Activated CD8-positive, alpha-beta memory T cell treated with anti-CD3 and anti-CD28 coated beads, Interleukin-2, amount 50 U/mL, for 4 hours (primary cell): ENCODE data around the gene HDGFL2.

ENCODE experiments used
- DNase-seq: peaks from one replicate; pipeline ENCODE4 v3.0.0-alpha.2; 2020

HDGFL2 gene

DNA sequence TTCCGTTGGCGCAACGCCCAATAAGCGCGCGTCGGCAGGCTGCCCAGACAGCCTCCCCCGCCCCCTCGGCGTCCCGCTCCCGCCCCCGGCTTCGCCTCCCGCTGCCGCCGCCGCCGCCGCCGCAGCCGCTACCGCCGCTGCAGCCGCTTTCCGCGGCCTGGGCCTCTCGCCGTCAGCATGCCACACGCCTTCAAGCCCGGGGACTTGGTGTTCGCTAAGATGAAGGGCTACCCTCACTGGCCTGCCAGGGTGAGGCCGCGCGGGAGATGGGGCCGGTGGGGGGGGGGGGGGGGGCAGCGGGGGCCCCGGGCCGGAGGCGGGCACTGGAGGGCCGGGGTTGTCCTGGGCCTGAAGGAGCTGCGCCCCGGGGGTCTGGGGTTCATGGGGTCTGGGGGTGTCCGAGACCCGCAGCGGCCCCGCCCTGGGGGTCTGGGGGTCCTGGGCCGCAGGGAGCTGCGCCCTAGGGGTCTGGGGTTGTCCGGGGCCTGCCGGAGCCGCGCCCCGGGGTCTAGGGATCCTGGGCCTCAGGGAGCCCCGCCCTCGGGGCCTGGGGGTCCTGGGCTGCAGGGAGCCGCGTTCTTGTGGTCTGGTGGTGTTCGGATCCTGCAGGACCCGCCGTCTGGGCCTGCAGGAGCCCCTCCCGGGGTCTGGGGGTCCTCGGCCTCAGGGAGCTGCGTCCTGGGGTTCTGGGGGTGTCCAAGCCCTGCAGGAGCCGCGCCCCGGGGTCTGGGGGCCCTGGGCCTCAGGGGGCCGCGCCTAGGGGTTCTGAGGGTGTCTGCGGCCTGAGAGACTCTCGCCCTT is at the start of gene HDGFL2:
Gene HDGFL2 (plus strand): TSS at position 124 of the 801 bp plus-strand sequence. CDS start 54 bp downstream, at position 178.
- DNase-seq = peak; percentile 94

DNA sequence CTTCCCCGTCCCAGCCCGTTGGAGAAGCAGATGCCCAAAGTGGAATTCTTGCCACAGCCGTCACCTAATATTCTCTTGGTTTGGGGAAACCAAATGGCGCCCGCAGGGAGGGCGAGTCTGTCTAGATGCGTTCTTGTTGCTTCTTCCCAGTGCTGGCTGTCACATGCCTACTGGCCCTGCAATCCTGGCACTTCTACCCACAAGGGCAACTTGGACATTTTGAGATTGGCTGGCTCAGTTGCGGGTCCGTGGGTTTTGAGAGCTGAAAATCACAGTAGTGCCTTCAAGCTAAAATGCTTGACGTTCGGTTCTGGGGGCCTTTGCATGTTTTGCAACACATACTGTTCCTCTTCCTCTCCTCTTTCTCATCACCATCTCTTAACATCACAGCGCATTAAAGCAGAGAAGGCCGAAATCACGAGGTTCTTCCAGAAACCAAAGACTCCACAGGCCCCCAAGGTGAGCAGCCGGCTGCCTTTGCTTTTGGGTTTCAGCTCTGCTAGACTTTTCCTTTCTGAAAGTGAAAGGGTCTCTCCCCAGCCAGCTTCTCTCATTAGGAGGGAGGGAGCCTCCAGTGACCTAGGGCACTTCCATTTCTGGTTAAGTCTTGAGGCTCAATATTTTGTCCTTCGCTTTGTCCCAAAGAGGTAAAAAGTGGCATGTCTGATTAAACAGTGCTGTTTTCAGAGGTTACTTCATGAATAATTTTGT is 48.5 kb upstream of the HDGFL2 start:
- no peak for DNase-seq

DNA sequence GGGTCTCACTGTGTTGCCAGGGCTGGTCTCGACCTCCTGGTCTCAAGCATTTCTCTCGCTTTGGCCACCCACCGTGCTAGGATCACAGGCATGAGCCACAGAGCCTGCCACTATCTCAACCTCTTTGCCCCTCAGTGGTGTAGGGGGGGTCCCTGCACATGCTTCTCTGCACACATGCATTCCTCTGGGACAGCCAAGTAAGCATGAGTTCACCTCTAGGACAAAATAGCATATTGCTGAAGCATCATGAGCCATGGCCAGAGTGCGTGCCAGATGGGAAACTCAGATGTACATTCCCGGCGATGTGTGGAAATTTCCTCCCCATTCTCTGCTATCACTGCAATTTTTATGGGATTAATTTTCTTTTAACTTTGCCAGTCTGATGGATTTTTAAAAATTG is 46.6 kb upstream of the HDGFL2 start:
- no peak for DNase-seq

- no peak for DNase-seq
Observed at GRCh38 chr19:4428326-4428975, 43.6 kb upstream of the HDGFL2 start.

- no peak for DNase-seq
Observed at GRCh38 chr19:4429256-4429655, 42.8 kb upstream of the HDGFL2 start.

GRCh38 chr19:4429771-4430171 is 42.3 kb upstream of the HDGFL2 start:
- DNase-seq = no peak

DNA sequence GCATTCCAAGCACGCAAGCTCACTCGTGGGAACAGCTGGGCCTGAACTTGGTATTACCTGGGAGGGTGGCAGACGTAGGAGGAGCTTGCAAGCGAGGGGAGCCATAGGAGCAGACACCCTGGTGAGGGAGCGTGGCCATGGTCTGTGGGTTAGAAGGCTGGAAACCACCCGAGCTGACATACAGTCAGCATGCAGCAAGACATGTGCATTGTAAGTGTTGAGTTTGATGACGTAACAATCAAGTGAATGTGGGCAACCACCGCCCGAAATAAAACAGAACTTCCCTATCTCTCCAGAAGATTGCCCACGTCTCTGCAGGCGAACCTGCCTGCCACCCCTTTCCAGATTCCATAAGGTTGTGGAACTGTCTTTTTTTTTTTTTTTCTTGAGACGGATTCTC is 41.3 kb upstream of the HDGFL2 start:
- DNase-seq = no peak

GRCh38 chr19:4431296-4431695 is 40.8 kb upstream of the HDGFL2 start:
- no peak for DNase-seq

DNA sequence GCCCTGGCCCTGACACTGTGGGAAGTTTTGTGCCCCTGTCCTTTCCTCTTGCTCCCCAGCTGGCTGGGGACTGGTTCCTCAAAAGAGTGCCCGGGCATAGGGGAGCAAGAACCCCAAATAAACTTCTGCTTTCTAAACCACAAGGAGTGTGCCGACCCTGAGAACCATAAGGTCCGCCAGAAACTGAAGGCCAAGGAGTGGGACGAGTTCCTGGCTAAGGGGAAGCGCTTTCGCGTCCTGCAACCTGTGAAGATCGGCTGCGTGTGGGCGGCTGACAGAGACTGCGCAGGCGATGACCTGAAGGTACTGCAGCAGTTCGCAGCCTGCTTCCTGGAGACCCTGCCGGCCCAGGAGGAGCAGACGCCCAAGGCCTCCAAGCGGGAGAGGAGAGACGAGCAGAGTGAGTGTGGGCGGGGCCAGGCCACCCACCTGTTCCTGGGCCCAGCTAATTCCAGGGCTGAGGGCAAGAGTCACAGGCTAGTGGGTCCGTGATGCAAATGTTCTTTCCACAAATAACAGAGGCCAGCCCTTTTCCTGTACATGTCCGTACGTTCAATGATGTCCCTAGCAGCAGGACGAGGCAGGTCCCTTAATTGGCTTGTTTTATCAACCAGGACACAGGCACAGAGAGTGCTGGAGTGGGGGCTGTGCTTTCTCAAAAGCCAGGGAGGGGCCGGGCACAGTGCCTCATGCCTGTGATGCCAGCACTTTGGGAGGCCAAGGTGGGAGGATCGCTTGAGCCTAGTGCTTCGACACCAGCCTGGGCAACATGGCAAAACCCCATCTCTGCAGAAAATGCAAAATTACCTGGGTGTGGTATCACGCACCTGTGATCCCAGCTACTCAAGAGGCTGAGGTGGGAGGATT is 40.1 kb upstream of the HDGFL2 start:
- DNase-seq = no peak

DNA sequence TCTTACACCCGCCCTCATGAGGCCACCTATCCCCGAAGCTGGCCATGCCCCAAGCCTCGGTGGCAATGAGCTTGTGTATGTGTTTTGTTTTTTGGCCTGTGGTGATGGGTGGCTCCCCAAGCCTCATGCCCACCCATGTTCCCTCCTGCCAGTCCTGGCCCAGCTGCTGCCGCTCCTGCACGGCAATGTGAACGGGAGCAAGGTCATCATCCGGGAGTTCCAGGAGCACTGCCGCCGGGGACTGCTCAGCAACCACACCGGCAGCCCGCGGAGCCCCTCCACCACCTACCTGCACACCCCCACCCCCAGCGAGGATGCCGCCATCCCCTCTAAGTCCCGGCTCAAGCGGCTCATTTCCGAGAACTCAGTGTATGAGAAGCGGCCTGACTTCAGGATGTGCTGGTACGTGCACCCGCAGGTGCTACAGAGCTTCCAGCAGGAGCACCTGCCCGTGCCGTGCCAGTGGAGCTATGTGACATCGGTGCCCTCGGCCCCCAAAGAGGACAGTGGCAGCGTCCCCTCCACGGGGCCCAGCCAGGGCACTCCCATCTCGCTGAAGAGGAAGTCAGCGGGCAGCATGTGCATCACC is 39.1 kb upstream of the HDGFL2 start:
- DNase-seq = no peak

- no peak for DNase-seq
Observed at GRCh38 chr19:4434391-4434790, 37.7 kb upstream of the HDGFL2 start.

DNA sequence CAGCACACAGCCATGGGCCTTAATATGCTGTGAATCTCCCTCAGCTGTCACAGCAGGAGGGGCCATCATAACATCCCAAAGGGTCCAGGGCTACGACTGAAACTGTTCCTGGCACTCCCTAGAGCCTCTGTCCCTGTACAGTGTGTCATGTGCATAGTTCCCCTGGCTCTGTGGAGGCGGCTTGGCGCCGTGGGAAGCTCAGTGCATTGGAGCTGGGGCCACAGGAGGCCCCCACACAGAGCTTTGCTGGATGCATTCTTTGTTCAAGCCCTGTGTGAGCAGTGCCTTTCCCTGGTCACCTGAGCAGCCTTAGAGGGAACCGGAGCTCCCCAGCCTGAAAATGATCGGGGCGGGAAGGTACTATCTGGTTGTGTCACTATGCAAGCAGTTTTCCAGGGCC is 35.9 kb upstream of the HDGFL2 start:
- DNase-seq = no peak

DNA sequence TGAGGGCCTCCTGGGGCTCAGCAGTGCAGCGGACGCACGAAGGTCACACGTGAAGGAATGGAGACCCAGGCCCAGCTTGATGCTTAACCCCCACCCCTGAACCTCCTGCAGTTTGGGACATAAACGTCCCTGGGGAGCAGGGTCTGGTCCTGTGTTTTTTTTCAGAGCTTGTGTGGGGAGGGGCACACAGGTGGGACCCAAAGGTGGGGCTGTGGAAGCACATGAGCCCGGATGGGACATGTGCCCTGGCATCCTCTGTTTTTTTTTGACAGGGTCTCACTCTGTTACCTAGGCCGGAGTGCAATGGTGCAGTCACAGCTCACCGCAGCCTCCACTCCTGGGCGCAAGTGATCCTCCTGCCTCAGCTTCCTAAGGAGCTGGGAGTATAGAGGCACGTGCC is 35.0 kb upstream of the HDGFL2 start:
- DNase-seq = no peak

DNA sequence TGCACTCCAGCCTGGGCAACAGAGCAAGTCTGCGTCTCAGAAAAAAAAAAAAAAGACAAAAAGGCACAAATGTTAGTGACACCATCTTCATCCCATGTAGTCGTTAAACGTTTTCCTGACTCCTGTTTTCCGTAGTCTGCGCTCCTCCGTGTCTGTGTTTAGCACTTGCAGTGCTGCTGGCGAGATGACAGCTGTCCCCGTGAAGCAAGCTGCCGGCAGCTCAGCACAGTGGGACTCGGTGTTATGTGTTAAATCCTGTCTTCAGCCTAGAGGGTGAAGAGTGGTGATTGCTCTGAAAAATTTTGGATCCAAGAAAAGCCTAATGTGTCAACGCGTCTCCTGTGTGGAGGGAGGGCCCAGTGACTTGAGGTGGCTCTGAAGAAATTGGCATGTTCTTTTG is 32.9 kb upstream of the HDGFL2 start:
- no peak for DNase-seq

DNA sequence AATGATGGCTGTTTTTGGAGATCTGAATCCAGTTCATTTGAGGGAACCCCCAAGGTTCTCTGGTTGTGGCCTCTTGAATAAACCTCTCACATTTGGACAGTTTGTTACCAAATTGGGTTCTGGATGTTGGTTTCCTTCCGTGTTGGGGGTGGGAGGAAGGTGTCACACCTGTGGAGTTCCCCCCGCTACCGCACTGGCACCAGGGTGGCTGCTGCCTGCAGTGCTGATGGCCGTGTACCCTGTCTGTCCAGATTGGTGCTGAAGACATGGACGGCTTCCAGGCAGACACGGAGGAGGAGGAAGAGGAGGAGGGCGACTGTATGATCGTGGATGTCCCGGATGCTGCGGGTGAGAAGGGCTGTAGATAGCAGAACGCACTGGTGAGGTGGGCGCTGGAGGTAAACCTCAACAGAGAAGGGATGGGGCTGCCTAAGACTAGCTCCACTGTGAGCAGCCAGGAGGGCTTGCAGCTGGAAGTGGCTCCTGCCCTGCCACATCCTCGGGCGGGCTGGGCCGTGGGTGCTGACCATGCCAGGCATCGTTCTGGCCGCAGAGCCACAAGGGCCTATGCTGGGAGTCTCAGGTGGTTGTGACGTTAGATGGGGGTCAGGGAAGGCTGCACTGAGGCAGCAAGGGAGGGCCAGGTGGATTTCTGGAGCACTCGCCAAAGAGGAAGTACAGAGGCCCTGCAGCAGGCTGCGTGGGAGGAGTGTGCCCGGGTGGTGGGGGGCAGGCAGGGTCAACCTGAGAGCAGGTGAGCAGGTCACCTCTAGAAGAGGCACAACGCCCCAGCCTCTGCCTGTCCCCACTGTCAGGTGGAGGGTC is 29.9 kb upstream of the HDGFL2 start:
- no peak for DNase-seq

- no peak for DNase-seq
Observed at GRCh38 chr19:4442819-4443146, 29.3 kb upstream of the HDGFL2 start.

DNA sequence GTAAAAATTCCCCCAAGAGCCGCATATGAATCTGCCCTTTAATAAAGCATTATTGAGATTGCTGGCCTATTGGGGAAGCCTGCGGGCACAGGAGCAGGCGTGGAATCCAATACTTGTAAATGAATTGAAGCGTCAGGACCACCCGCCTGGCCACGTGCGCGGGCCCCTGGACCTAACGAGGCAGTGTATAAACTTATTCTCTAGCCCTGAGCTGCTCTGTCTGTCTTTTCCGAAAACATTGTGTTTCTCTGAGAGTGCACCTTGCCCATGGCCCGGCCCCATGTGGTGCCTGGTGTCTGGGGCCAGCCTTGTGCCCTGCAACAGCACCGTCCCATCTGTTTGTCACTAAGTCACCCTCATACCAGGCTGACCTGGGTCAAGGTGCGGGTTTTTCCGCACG is 28.9 kb upstream of the HDGFL2 start:
- DNase-seq = no peak

DNA sequence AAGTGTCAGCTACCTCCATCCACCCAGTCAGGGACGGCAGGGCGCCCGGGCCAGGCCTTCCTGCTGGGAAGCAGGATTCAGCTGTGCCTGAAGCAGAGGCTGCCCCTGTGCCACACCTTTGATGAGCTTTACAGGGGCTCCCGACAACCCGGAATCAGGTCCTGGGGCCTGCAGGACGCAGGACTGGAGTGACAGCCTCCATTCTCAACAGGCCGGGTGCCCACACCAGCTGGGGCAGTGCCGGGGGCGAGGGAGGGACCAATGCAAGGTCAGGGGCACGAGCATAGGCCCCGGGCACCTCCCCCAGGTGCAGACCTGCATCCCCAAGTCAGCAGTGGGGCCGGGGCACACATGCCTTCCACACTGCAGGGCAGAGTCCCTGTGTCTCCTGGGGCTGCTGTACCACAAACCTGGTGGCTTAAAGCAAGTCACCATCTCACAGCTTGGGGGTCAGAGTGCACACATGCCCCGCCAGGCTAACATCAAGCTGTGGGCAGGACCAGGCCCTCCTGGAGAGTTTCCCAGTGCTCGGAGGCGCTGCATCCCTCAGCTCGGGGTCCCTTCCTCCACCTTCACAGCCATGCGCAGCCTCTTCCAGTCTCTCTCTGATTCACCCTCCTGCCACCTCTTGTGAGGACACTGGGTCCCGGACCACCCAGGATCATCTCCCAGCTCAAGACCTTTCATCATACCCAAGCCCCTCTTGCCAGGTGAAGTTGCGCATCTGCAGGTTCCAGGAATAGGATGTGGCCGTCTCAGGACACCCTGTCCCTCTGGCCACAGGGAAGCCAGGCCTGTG is 27.9 kb upstream of the HDGFL2 start:
- DNase-seq = no peak

GRCh38 chr19:4444765-4445741 is 27.0 kb upstream of the HDGFL2 start:
- no peak for DNase-seq
